ENCODE data around the gene ACTN1.

Gene ACTN1

DNA sequence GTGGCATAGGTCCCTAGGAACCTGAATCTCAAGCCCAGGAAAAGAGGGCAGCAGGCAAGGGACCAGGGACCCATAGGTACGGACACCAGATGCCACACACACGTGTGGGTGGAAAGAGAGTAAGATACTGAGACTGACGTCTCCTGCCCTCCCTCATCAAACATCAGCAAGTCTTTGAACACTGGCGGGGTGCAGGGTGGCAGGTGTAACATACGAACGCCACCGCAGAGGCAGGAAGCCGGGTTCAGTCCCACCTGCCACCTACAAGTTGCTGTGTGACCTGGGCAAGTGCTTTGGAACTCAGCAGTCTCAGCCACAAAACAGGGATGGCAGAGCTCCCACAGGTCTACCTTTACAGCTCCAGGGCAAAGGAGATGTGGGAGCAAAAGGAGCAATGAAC, 11.1 kb downstream of the ACTN1 start:
- ChIA-PET CTCF (no interaction called here), POLR2A (no interaction called here)
- no peak for TF ChIP-seq CTCF (IDR thresholded peaks at IDR 0.05; ENCODE audit: control extremely low read depth, extremely low read depth, low read depth, missing control alignments)
- DNase-seq (ENCODE audit: extremely low spot score), result no peak

DNA sequence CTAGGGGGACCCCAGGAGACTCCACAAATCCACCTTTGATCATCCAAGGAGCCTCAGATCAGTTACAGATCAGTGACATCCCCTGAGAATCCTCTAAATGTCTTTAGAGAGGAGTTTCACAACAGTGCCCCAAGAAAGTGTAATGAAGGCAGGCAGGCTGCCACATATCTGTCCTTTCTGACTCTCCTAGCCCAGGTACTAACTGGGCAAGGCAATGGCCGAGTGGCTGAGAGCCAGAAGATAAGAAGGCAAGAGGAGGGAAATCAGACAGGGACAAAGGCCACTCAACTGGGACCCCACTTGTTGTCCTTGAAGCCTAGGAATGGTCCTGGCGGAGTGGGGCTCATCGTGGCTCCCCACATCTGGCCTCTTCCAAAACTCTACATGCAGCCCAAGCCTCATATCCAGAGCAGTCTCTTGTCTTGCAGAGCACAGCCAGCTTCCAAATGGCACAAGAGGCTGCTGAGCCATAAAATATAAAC, 11.6 kb downstream of the ACTN1 start:
- TF ChIP-seq CTCF (IDR thresholded peaks at IDR 0.05; ENCODE audit: control extremely low read depth, extremely low read depth, low read depth, missing control alignments), result no peak
- ChIA-PET CTCF (interaction anchor here (1.3 kb wide), 1 partner anchor 139 kb away, joined by 3 read pairs; no protein-coding TSS in a partner anchor), POLR2A (no interaction called here)
- DNase-seq (ENCODE audit: extremely low spot score), result no peak

DNA sequence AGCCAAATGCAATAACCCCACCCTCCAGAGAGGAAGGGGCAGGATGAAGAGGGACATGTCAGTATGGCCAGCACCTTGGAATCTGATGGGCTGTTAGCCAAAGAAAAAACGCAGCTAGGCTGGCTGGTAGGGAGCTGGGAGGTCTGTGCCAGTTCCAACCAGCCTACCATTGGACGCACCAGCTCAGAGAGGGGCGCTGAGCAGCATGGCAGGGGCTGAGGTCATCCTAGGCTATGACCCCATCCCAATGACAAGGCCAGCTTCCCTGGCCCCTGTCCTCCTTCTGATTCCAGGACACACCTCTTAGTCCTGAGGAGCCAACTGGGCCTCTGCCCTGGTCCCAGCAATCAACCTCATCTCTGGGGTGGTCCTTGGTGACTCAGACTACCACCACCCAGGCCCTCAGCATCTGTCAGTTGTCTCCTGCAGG, 12.2 kb downstream of the ACTN1 start:
- POLR2A ChIA-PET, result no interaction called here
- DNase-seq (ENCODE audit: extremely low spot score), result no peak
- CTCF ChIA-PET, result interaction anchor here (1.3 kb wide), 1 partner anchor 140 kb away, joined by 3 read pairs; no protein-coding TSS in a partner anchor
- TF ChIP-seq CTCF (IDR thresholded peaks at IDR 0.05; ENCODE audit: control extremely low read depth, extremely low read depth, low read depth, missing control alignments), result no peak

DNA sequence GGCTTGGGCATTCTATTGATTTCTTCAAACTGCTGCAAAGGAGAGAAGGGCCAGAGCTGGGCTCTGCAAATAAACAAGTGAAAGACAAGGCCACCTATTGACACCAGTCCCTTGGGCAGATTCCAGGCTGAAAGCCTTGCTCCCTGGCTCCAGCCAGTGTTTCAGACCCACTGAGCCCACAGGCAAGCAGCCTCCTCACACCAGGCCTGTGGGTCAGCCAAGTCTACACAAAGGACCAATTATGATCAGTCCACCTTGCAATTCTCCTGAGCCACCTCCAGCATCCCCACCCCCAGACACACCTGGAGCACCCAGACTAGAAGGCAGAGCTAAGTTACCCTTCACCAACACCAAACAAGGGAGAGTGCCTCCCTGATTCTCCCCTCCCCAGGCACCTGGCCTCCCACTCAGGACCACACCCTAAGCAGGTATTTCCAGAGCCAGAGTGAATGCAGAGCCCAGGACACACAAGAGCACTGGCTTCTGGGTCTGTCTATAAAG, 13.8 kb downstream of the ACTN1 start:
- TF ChIP-seq CTCF (IDR thresholded peaks at IDR 0.05; ENCODE audit: control extremely low read depth, extremely low read depth, low read depth, missing control alignments), result no peak
- CTCF ChIA-PET, result no interaction called here
- no peak for DNase-seq (ENCODE audit: extremely low spot score)
- POLR2A ChIA-PET, result no interaction called here

- TF ChIP-seq CTCF (IDR thresholded peaks at IDR 0.05; ENCODE audit: control extremely low read depth, extremely low read depth, low read depth, missing control alignments), result no peak
- no peak for DNase-seq (ENCODE audit: extremely low spot score)
- POLR2A ChIA-PET, result no interaction called here
- CTCF ChIA-PET, result interaction anchor here (1.2 kb wide), 1 partner anchor 8 kb away, joined by 3 read pairs; no protein-coding TSS in a partner anchor
Observed at GRCh38 chr14:68964300-68965093, 14.6 kb downstream of the ACTN1 start.

DNA sequence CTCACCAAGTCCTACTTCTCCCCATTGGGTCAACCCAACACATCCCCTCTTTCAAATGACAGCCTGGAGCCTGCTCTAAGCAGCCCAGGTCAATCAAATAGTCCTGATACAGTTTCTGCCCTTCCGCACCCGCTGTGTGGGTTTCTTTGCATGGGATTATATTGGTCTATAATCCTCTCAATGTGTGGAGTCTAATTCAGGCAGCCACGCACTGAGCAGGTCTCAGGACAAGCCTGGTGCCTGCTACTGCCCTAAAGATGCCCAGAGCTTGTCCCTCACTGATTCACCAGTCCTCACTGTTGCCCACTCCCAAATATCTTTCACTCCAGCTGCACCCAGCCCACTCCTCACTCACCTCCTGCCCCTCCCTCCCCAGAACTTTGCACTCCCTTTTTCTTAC, 16.4 kb downstream of the ACTN1 start:
- no peak for TF ChIP-seq CTCF (IDR thresholded peaks at IDR 0.05; ENCODE audit: control extremely low read depth, extremely low read depth, low read depth, missing control alignments)
- DNase-seq (ENCODE audit: extremely low spot score), result no peak
- ChIA-PET POLR2A (no interaction called here), CTCF (no interaction called here)
